ENCODE results near the gene CNTNAP5. TPM values are rescaled to one million over a fixed set of nuclear protein-coding genes. Genes with fewer than 3 reads are reported as not detected.

Gene CNTNAP5
- total and polyA plus RNA-seq, 2 experiments from 2014 or later = 0.28 TPM; not detected in 1

- H3K27ac ChIP-seq = no peak overlapping the region
- H3K4me2 ChIP-seq = no peak overlapping the region
- no peaks in the 10 kb centered on the region for H3K36me3 ChIP-seq (replicated peaks; ENCODE audit: insufficient read depth, low read depth)
- H3K79me2 ChIP-seq = no peaks in the 10 kb centered on the region
- H3K4me1 ChIP-seq (ENCODE audit: insufficient read depth) = no peaks in the 10 kb centered on the region
- H3K9me3 ChIP-seq (ENCODE audit: low read depth) = no peaks in the 10 kb centered on the region
- TF ChIP-seq, protein P1, sequence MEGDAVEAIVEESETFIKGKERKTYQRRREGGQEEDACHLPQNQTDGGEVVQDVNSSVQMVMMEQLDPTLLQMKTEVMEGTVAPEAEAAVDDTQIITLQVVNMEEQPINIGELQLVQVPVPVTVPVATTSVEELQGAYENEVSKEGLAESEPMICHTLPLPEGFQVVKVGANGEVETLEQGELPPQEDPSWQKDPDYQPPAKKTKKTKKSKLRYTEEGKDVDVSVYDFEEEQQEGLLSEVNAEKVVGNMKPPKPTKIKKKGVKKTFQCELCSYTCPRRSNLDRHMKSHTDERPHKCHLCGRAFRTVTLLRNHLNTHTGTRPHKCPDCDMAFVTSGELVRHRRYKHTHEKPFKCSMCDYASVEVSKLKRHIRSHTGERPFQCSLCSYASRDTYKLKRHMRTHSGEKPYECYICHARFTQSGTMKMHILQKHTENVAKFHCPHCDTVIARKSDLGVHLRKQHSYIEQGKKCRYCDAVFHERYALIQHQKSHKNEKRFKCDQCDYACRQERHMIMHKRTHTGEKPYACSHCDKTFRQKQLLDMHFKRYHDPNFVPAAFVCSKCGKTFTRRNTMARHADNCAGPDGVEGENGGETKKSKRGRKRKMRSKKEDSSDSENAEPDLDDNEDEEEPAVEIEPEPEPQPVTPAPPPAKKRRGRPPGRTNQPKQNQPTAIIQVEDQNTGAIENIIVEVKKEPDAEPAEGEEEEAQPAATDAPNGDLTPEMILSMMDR (IDR thresholded peaks at IDR 0.05; ENCODE audit: poor library complexity) = no peak
- TF ChIP-seq EZH2phosphoT487 (IDR thresholded peaks at IDR 0.05; ENCODE audit: low read depth, severe bottlenecking, unreplicated experiment) = no peak
- TF ChIP-seq EZH2 (IDR thresholded peaks at IDR 0.05; ENCODE audit: borderline replicate concordance) = no peak
- no peaks in the 10 kb centered on the region for H3K9me2 ChIP-seq (replicated peaks; ENCODE audit: insufficient read depth)
- 96% methylated on average over 4 of the region's 4 CpGs for WGBS (ENCODE audit: low lambda C conversion rate, missing lambda C conversion rate)
- no peak overlapping the region for H2AFZ ChIP-seq
- DNase-seq (ENCODE audit: low spot score) = no peak
- no peaks in the 10 kb centered on the region for H4K20me1 ChIP-seq (ENCODE audit: insufficient read depth, poor library complexity, severe bottlenecking)
- no peaks in the 10 kb centered on the region for H3K27me3 ChIP-seq
- H3K4me3 ChIP-seq = no peak overlapping the region
Measured at GRCh38 chr2:124898827-124899226, 873.7 kb downstream of the CNTNAP5 start.

- H3K79me2 ChIP-seq = no peaks in the 10 kb centered on the region
- H3K27me3 ChIP-seq = no peaks in the 10 kb centered on the region
- no peaks in the 10 kb centered on the region for H3K9me2 ChIP-seq (replicated peaks; ENCODE audit: insufficient read depth)
- H3K4me1 ChIP-seq (ENCODE audit: insufficient read depth) = no peaks in the 10 kb centered on the region
- no peak overlapping the region for H2AFZ ChIP-seq
- H3K27ac ChIP-seq = no peak overlapping the region
- 90% methylated on average over 2 of the region's 2 CpGs for WGBS (ENCODE audit: low lambda C conversion rate, missing lambda C conversion rate)
- no peaks in the 10 kb centered on the region for H4K20me1 ChIP-seq (ENCODE audit: insufficient read depth, poor library complexity, severe bottlenecking)
- H3K4me2 ChIP-seq = no peak overlapping the region
- H3K4me3 ChIP-seq = no peak overlapping the region
- no peaks in the 10 kb centered on the region for H3K36me3 ChIP-seq (replicated peaks; ENCODE audit: insufficient read depth, low read depth)
- DNase-seq (ENCODE audit: low spot score) = no peak
- TF ChIP-seq EZH2phosphoT487 (IDR thresholded peaks at IDR 0.05; ENCODE audit: low read depth, severe bottlenecking, unreplicated experiment) = no peak
- TF ChIP-seq EZH2 (IDR thresholded peaks at IDR 0.05; ENCODE audit: borderline replicate concordance) = no peak
- TF ChIP-seq, protein P1 (IDR thresholded peaks at IDR 0.05; ENCODE audit: poor library complexity) = no peak
- no peaks in the 10 kb centered on the region for H3K9me3 ChIP-seq (ENCODE audit: low read depth)
Measured at GRCh38 chr2:124908411-124908810, 883.3 kb downstream of the CNTNAP5 start.

GRCh38 chr2:124911560-124911959 lies 886.5 kb downstream of the CNTNAP5 start:
- Histone ChIP-seq H3K9me3 (ENCODE audit: low read depth) (no peaks in the 10 kb centered on the region), H3K27me3 (no peaks in the 10 kb centered on the region), H2AFZ (peak overlapping the region; percentile 15), H3K9me2 (replicated peaks; ENCODE audit: insufficient read depth) (no peaks in the 10 kb centered on the region), H3K4me1 (ENCODE audit: insufficient read depth) (no peaks in the 10 kb centered on the region), H4K20me1 (ENCODE audit: insufficient read depth, poor library complexity, severe bottlenecking) (no peaks in the 10 kb centered on the region), H3K27ac (no peak overlapping the region), H3K36me3 (replicated peaks; ENCODE audit: insufficient read depth, low read depth) (no peaks in the 10 kb centered on the region), H3K4me3 (no peak overlapping the region), H3K79me2 (no peaks in the 10 kb centered on the region), H3K4me2 (no peak overlapping the region)
- peak; percentile 6 for DNase-seq (ENCODE audit: low spot score)
- no peak for TF ChIP-seq EZH2 (IDR thresholded peaks at IDR 0.05; ENCODE audit: borderline replicate concordance)
- no peak for TF ChIP-seq EZH2phosphoT487 (IDR thresholded peaks at IDR 0.05; ENCODE audit: low read depth, severe bottlenecking, unreplicated experiment)
- TF ChIP-seq, protein P1 (IDR thresholded peaks at IDR 0.05; ENCODE audit: poor library complexity) = no peak
- WGBS (ENCODE audit: low lambda C conversion rate, missing lambda C conversion rate) = 66% methylated on average over 5 of the region's 5 CpGs

DNA sequence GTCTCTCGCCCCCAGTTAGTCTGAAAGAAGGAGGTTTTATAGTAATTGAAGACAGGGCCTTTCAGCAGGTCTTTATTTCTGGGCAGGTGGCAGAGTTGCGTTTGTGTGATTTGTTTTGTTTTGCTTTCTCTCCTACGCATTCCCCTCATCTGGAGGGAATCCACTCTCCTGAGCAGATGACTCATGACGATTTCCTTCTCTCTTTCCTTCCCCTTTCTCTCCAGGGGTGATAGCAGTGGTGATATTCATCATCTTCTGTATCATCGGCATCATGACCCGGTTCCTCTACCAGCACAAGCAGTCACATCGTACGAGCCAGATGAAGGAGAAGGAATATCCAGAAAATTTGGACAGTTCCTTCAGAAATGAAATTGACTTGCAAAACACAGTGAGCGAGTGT lies 888.8 kb downstream of the CNTNAP5 start:
- Histone ChIP-seq H3K36me3 (replicated peaks; ENCODE audit: insufficient read depth, low read depth) (no peaks in the 10 kb centered on the region), H3K27me3 (no peaks in the 10 kb centered on the region), H3K4me2 (no peak overlapping the region), H2AFZ (no peak overlapping the region), H3K4me1 (ENCODE audit: insufficient read depth) (no peaks in the 10 kb centered on the region), H4K20me1 (ENCODE audit: insufficient read depth, poor library complexity, severe bottlenecking) (no peaks in the 10 kb centered on the region), H3K9me3 (ENCODE audit: low read depth) (no peaks in the 10 kb centered on the region), H3K79me2 (no peaks in the 10 kb centered on the region), H3K27ac (no peak overlapping the region), H3K4me3 (no peak overlapping the region), H3K9me2 (replicated peaks; ENCODE audit: insufficient read depth) (no peaks in the 10 kb centered on the region)
- WGBS (ENCODE audit: low lambda C conversion rate, missing lambda C conversion rate) = 81% methylated on average over 9 of the region's 9 CpGs
- TF ChIP-seq, protein P1 (IDR thresholded peaks at IDR 0.05; ENCODE audit: poor library complexity) = no peak
- TF ChIP-seq EZH2 (IDR thresholded peaks at IDR 0.05; ENCODE audit: borderline replicate concordance) (no peak), EZH2phosphoT487 (IDR thresholded peaks at IDR 0.05; ENCODE audit: low read depth, severe bottlenecking, unreplicated experiment) (no peak)
- DNase-seq (ENCODE audit: low spot score) = no peak
